Panc1 (cell line): Measurements from ENCODE around the gene DDX19B.

ENCODE experiments used
- POLR2AphosphoS5 ChIP-seq: IDR thresholded peaks from 2 replicates; pipeline ENCODE4 v1.6.1; 2012; ENCODE audit warnings: mild to moderate bottlenecking, low read depth, low read length, moderate library complexity
- SIN3A ChIP-seq: IDR thresholded peaks from 2 replicates; pipeline ENCODE4 v1.6.1; 2012; ENCODE audit warnings: low read depth, mild to moderate bottlenecking, low read length, moderate library complexity, borderline replicate concordance; ENCODE audit not compliant: insufficient read depth
- TF ChIP-seq, protein P1 (sequence below): fragments of 450-650 bp; IDR thresholded peaks from 2 replicates; pipeline ENCODE4 v1.5.1; 2017; ENCODE audit warnings: mild to moderate bottlenecking
- TF ChIP-seq, protein P2 (sequence below), 2 experiments: IDR thresholded peaks; 2 replicates each; pipeline ENCODE4 v1.6.1; 2011 to 2012; ENCODE audit warnings: low read depth in 2 of 2, control low read depth in 1 of 2, low read length in 1 of 2, mild to moderate bottlenecking in 1 of 2, moderate library complexity in 1 of 2; ENCODE audit not compliant: insufficient read depth in 1 of 2

DNA sequence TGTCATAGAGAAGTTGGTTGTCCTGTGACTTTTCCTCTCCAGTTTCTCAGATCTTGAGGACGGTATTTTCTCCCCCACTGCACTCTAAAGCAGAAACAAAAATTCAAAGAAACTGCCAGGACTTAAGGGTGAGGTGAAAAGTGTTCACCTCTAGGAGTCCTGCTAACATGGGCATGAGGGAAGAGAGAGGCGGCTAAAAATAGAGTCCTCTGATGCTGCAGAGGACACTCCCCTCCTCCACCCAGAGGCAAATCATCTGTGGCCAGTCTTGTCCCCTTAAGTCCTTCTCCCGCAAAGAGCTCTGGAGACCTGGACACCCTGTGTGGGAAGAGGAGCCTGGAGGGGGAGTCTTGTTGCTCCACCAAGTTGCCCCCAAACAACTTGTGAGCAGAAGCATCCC lies 43.0 kb downstream of the DDX19B start:
- TF ChIP-seq, protein P1, sequence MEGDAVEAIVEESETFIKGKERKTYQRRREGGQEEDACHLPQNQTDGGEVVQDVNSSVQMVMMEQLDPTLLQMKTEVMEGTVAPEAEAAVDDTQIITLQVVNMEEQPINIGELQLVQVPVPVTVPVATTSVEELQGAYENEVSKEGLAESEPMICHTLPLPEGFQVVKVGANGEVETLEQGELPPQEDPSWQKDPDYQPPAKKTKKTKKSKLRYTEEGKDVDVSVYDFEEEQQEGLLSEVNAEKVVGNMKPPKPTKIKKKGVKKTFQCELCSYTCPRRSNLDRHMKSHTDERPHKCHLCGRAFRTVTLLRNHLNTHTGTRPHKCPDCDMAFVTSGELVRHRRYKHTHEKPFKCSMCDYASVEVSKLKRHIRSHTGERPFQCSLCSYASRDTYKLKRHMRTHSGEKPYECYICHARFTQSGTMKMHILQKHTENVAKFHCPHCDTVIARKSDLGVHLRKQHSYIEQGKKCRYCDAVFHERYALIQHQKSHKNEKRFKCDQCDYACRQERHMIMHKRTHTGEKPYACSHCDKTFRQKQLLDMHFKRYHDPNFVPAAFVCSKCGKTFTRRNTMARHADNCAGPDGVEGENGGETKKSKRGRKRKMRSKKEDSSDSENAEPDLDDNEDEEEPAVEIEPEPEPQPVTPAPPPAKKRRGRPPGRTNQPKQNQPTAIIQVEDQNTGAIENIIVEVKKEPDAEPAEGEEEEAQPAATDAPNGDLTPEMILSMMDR = no peak
- TF ChIP-seq SIN3A = no peak
- TF ChIP-seq POLR2AphosphoS5 = no peak
- TF ChIP-seq, protein P2, sequence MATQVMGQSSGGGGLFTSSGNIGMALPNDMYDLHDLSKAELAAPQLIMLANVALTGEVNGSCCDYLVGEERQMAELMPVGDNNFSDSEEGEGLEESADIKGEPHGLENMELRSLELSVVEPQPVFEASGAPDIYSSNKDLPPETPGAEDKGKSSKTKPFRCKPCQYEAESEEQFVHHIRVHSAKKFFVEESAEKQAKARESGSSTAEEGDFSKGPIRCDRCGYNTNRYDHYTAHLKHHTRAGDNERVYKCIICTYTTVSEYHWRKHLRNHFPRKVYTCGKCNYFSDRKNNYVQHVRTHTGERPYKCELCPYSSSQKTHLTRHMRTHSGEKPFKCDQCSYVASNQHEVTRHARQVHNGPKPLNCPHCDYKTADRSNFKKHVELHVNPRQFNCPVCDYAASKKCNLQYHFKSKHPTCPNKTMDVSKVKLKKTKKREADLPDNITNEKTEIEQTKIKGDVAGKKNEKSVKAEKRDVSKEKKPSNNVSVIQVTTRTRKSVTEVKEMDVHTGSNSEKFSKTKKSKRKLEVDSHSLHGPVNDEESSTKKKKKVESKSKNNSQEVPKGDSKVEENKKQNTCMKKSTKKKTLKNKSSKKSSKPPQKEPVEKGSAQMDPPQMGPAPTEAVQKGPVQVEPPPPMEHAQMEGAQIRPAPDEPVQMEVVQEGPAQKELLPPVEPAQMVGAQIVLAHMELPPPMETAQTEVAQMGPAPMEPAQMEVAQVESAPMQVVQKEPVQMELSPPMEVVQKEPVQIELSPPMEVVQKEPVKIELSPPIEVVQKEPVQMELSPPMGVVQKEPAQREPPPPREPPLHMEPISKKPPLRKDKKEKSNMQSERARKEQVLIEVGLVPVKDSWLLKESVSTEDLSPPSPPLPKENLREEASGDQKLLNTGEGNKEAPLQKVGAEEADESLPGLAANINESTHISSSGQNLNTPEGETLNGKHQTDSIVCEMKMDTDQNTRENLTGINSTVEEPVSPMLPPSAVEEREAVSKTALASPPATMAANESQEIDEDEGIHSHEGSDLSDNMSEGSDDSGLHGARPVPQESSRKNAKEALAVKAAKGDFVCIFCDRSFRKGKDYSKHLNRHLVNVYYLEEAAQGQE (IDR thresholded peaks at IDR 0.05; ENCODE audit: insufficient read depth in 1 of 2, low read depth in 2 of 2, low read length in 1 of 2) = no peak
